Endothelial cell of umbilical vein (primary cell): ENCODE results near the gene CLDN7. TPM values are rescaled to one million over a fixed set of nuclear protein-coding genes. Genes with fewer than 3 reads are reported as not detected.

Source experiments
- BruUV-seq: library from RNA; stranded (reverse); fragments of 400-500 nt; replicated peaks from 2 replicates; lab custom pipeline; 2021; lab: Mats Ljungman, UMichigan
- CTCF ChIA-PET: fragments of 300-600, 350-600 bp; sonication (Branson Sonifier 250); formaldehyde crosslinking; loops from one replicate; lab custom pipeline; 2021; ENCODE audit warnings: antibody characterized with exemption, inconsistent platforms; lab: Charles Lee
- POLR2A ChIA-PET: fragments of 300-600, 350-600 bp; sonication (Branson Sonifier 250); formaldehyde crosslinking; loops from one replicate; lab custom pipeline; 2021; ENCODE audit warnings: antibody characterized with exemption, inconsistent platforms; lab: Charles Lee
- DNase-seq: peaks from one replicate; pipeline ENCODE4 v3.0.0-alpha.2; 2011; ENCODE audit warnings: low read depth, low spot score
- FAIRE-seq: peaks from 2 replicates; lab custom pipeline; 2011; peaks lifted over from hg19 to GRCh38; lab: Jason Lieb, UNC
- H2AFZ ChIP-seq: 2 replicates; pipeline ENCODE4 v1.6.0; 2012; ENCODE audit warnings: low read depth, low read length, control low read depth, inconsistent platforms
- H3K27ac ChIP-seq: 2 replicates; pipeline ENCODE4 v1.5.1; 2011; ENCODE audit warnings: low read depth, mild to moderate bottlenecking, control low read depth, low read length, moderate library complexity; ENCODE audit not compliant: insufficient read depth
- H3K27me3 ChIP-seq, 2 experiments: 2 replicates each; pipeline versions ENCODE4 v1.6.0 to v1.6.1; 2011; ENCODE audit warnings: low read length in 2 of 2, mixed read lengths in 1 of 2; ENCODE audit not compliant: control insufficient read depth in 2 of 2, insufficient read depth in 2 of 2
- H3K36me3 ChIP-seq, 2 experiments: 2 replicates in 1 of 2; 3 replicates in 1 of 2; pipeline ENCODE4 v1.5.1; 2011; ENCODE audit warnings: low read length in 2 of 2, mild to moderate bottlenecking in 1 of 2, moderate library complexity in 1 of 2; ENCODE audit not compliant: control insufficient read depth in 2 of 2, insufficient read depth in 2 of 2; ENCODE audit errors: extremely low read depth in 1 of 2
- H3K4me1 ChIP-seq: 3 replicates; pipeline ENCODE4 v1.5.1; 2011; ENCODE audit warnings: mild to moderate bottlenecking, low read length; ENCODE audit not compliant: control insufficient read depth, insufficient read depth; ENCODE audit errors: extremely low read depth
- H3K4me2 ChIP-seq: 2 replicates; pipeline ENCODE4 v1.6.1; 2011; ENCODE audit warnings: low read length, control low read depth, mixed read lengths; ENCODE audit not compliant: insufficient read depth
- H3K4me3 ChIP-seq, 3 experiments: fragments of 200-600 bp in 1 of 3; sonication (generic), shearing (Covaris generic) in 1 of 3; replicated peaks in 1 of 3; 2 replicates each; pipeline ENCODE4 v1.5.1; 2011 to 2016; ENCODE audit warnings: control low read depth in 3 of 3, low read length in 3 of 3, mild to moderate bottlenecking in 2 of 3, inconsistent platforms in 1 of 3, low read depth in 1 of 3, moderate library complexity in 1 of 3; ENCODE audit not compliant: insufficient read depth in 1 of 3
- H3K79me2 ChIP-seq: 2 replicates; pipeline ENCODE4 v1.6.0; 2012; ENCODE audit warnings: low read length, inconsistent platforms; ENCODE audit not compliant: control insufficient read depth, insufficient read depth
- H3K9ac ChIP-seq: replicated peaks from 2 replicates; pipeline ENCODE3; 2011; ENCODE audit warnings: low read length, control low read depth; ENCODE audit not compliant: insufficient read depth; ENCODE audit errors: extremely low read depth
- H3K9me1 ChIP-seq: replicated peaks from 3 replicates; pipeline ENCODE4 v1.6.0; 2011; ENCODE audit warnings: mild to moderate bottlenecking, low read length; ENCODE audit not compliant: control insufficient read depth, insufficient read depth; ENCODE audit errors: extremely low read depth
- H3K9me3 ChIP-seq: replicated peaks from 2 replicates; pipeline ENCODE4 v1.5.1; 2012; ENCODE audit warnings: low read length, inconsistent platforms; ENCODE audit not compliant: control insufficient read depth, insufficient read depth
- H4K20me1 ChIP-seq: replicated peaks from 2 replicates; pipeline ENCODE3; 2011; ENCODE audit warnings: mild to moderate bottlenecking, low read length; ENCODE audit not compliant: control insufficient read depth, insufficient read depth; ENCODE audit errors: extremely low read depth
- EZH2 ChIP-seq: IDR thresholded peaks from 2 replicates; pipeline ENCODE4 v1.6.1; 2012; ENCODE audit warnings: borderline replicate concordance, low read depth, mild to moderate bottlenecking, moderate library complexity, low read length, inconsistent platforms; ENCODE audit not compliant: severe bottlenecking
- FOS ChIP-seq: IDR thresholded peaks from 2 replicates; pipeline ENCODE4 v1.6.1; 2011; ENCODE audit warnings: mild to moderate bottlenecking, low read length, moderate library complexity, borderline replicate concordance; ENCODE audit not compliant: insufficient read depth
- GATA2 ChIP-seq: IDR thresholded peaks from 2 replicates; pipeline ENCODE4 v1.7.0; 2011; ENCODE audit warnings: low read depth, mild to moderate bottlenecking, moderate library complexity, mixed read lengths, low read length; ENCODE audit not compliant: insufficient read length, insufficient read depth
- MYC ChIP-seq: IDR thresholded peaks from one replicate; pipeline ENCODE4 v1.6.1; 2011; ENCODE audit warnings: mild to moderate bottlenecking, low read depth, low read length
- POLR2A ChIP-seq: IDR thresholded peaks from 2 replicates; pipeline ENCODE4 v1.6.1; 2012; ENCODE audit warnings: low read depth, mild to moderate bottlenecking, control low read depth, low read length
- POLR2AphosphoS5 ChIP-seq: IDR thresholded peaks from 2 replicates; pipeline ENCODE4 v1.6.1; 2012; ENCODE audit warnings: low read depth, mild to moderate bottlenecking, control low read depth, low read length, moderate library complexity; ENCODE audit not compliant: insufficient read depth
- dilution Hi-C: fragments of 300-500 bp; cut with MboI; formaldehyde crosslinking; loops from one replicate; pipeline ENCODE4 v1.15.0; 2019; ENCODE audit warnings: low sequenced_read_pairs; ENCODE audit not compliant: extremely low pct_ligation_motif_present
- intact Hi-C: fragments of 100-400 bp; cut with micrococcal nuclease; formaldehyde crosslinking; loops from one replicate; pipeline ENCODE4 v1.10.0; 2022
- polyA plus RNA-seq, 4 experiments: library from polyadenylated mRNA; depleted of rRNA in 3 of 4; stranded (reverse) in 3 of 4; unstranded in 1 of 4; fragments of >200 nt; gene quantifications; 2 replicates each; pipeline versions ENCODE4 v1.2.1 to v1.2.3, GENCODE V29; 2011 to 2012; ENCODE audit warnings: missing spikeins in 1 of 4
- total RNA-seq: library from RNA; stranded (reverse); gene quantifications from 2 replicates; pipeline ENCODE4 v1.2.3, GENCODE V29; 2021
- TF ChIP-seq, protein P1 (sequence below): IDR thresholded peaks from 2 replicates; pipeline ENCODE4 v1.6.1; 2011; ENCODE audit not compliant: insufficient read depth, insufficient read length
- TF ChIP-seq, protein P2 (sequence below), 2 donors: IDR thresholded peaks; 1 replicate in 1 of 2; 2 replicates in 1 of 2; pipeline ENCODE4 v1.5.1; 2011; ENCODE audit warnings: low read length in 2 of 2, mild to moderate bottlenecking in 2 of 2, moderate library complexity in 2 of 2, control low read depth in 1 of 2, inconsistent platforms in 1 of 2, low read depth in 1 of 2; ENCODE audit not compliant: insufficient read depth in 1 of 2; ENCODE audit errors: extremely low read depth in 1 of 2

The CLDN7 gene
- total and polyA plus RNA-seq, 2 donors (not counting 3 experiments of a cell fraction or from before 2014, with no cell fraction given) = 25.4 to 25.7 TPM

DNA sequence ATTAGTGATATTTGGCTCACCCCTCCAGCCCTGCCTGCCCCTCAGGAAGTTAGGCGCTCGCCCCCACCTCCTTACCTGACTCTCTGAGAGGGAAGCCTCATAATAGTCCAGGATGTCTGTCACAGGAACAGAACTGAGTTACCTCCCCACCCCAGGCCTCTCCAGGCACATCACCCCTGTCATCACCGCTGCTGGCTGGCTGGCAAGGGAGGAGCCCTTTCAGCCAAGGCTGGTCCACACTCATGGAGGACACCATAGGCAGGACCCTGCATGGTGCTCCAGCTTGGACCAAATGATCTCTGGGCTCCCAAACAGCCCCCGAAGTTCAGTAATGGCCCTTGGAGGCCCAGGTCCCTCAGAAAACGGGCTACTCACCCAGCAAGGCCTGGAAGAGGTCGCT lies 44.1 kb downstream of the CLDN7 start:
- no peak for DNase-seq
- Histone ChIP-seq H3K4me2 (no peak overlapping the region), H3K9me1 (no peaks in the 10 kb centered on the region), H3K79me2 (peaks cover 15% of the 10 kb centered on the region), H3K4me3 (no peak overlapping the region), H3K27me3 (no peaks in the 10 kb centered on the region), H3K36me3 (peaks cover 8 to 14% of the 10 kb centered on the region in 2 experiments), H3K9ac (no peak overlapping the region), H3K4me1 (peaks cover 40% of the 10 kb centered on the region), H2AFZ (no peak overlapping the region), H3K27ac (no peak overlapping the region), H4K20me1 (no peaks in the 10 kb centered on the region), H3K9me3 (no peaks in the 10 kb centered on the region)
- intact Hi-C loops = no loop called here
- TF ChIP-seq FOS (no peak), POLR2A (no peak)
- CTCF ChIA-PET = interaction anchor here (4.5 kb wide), 1 partner anchor 79 kb away, joined by 94 read pairs; no protein-coding TSS in a partner anchor
- POLR2A ChIA-PET = interaction anchor here (1.4 kb wide), 1 partner anchor 21 kb away, joined by 4 read pairs; the partner anchor contains the start of gene PHF23
- no TSS peak for BruUV-seq
- FAIRE-seq = no peak
- dilution Hi-C loops = no loop called here

DNA sequence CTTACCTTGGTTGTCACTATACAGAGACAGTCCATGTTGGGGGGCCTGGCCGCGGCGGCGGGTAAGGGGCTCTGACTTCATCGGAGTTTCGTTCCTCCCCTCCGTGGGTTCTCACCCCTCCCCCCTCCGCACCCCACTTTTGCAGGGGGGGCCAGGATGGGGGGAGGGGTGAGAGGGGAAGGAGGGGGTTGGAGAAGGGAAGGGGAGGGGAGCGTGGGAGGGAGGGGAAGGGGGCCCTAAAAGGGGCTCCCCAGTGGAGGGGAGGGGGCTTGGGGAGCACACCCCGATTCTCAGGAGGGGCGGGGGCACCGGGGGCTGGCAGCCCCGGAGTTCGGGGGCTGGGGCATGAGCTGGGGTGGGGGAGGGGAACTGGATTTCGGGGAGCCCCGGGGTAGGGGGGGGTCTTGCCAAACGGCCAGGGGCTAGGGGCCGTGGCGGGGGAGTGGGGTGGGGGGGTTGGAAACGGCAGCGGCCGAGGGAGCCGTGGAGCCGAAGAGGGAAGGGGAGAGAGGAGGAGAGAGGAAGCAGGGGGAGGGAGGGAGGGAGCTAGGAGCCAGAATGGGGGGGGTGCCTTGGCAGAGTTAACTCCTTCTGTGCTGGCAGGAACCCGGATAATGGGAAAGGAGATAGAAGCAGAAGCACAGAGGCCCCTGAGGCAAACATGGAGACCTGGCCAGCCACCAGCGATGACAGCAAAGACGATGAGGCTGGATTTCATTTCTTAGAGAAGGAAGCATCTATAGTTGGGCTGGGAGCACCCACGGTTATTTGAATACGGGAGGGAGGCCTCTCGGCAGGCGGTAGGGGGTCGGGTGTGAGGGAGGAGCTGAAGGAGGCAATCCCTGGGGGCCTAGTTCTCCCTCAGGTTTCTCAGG lies 44.9 kb downstream of the CLDN7 start:
- peak overlapping the region; percentile 46 for H2AFZ ChIP-seq
- H3K27me3 ChIP-seq = no peaks in the 10 kb centered on the region
- peak overlapping the region; percentile 58 for H3K4me2 ChIP-seq
- DNase-seq (peak; percentile 53), FAIRE-seq (peak; percentile 69)
- POLR2A ChIA-PET = interaction anchor here (0.6 to 1.4 kb wide), 3 partner anchors 22 to 196 kb away, joined by 3 to 6 read pairs (median 4); partner anchors contain the start of gene PHF23
- peak overlapping the region; percentile 40 for H3K9ac ChIP-seq
- H3K27ac ChIP-seq = no peak overlapping the region
- BruUV-seq = no TSS peak
- CTCF ChIA-PET = interaction anchor here (0.6 to 1.0 kb wide), 4 partner anchors 17 to 175 kb away, joined by 3 to 4 read pairs (median 3); partner anchors contain the start of gene DVL2
- H3K79me2 ChIP-seq = peaks cover 15% of the 10 kb centered on the region
- no peaks in the 10 kb centered on the region for H3K9me3 ChIP-seq
- H3K4me3 ChIP-seq = peak overlapping the region; percentile 52 to 56 (median 54)
- peaks cover 40% of the 10 kb centered on the region for H3K4me1 ChIP-seq
- intact Hi-C loops = no loop called here
- peaks cover 5 to 6% of the 10 kb centered on the region in 2 experiments for H3K36me3 ChIP-seq
- H4K20me1 ChIP-seq = no peaks in the 10 kb centered on the region
- TF ChIP-seq GATA2 (no peak), EZH2 (no peak), POLR2AphosphoS5 (no peak), MYC (no peak)
- TF ChIP-seq, protein P1, sequence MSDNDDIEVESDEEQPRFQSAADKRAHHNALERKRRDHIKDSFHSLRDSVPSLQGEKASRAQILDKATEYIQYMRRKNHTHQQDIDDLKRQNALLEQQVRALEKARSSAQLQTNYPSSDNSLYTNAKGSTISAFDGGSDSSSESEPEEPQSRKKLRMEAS = no peak
- TF ChIP-seq, protein P2, sequence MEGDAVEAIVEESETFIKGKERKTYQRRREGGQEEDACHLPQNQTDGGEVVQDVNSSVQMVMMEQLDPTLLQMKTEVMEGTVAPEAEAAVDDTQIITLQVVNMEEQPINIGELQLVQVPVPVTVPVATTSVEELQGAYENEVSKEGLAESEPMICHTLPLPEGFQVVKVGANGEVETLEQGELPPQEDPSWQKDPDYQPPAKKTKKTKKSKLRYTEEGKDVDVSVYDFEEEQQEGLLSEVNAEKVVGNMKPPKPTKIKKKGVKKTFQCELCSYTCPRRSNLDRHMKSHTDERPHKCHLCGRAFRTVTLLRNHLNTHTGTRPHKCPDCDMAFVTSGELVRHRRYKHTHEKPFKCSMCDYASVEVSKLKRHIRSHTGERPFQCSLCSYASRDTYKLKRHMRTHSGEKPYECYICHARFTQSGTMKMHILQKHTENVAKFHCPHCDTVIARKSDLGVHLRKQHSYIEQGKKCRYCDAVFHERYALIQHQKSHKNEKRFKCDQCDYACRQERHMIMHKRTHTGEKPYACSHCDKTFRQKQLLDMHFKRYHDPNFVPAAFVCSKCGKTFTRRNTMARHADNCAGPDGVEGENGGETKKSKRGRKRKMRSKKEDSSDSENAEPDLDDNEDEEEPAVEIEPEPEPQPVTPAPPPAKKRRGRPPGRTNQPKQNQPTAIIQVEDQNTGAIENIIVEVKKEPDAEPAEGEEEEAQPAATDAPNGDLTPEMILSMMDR (IDR thresholded peaks at IDR 0.05; ENCODE audit: extremely low read depth in 1 of 2, insufficient read depth in 1 of 2, low read depth in 1 of 2, low read length in 2 of 2) = no peak
- no peaks in the 10 kb centered on the region for H3K9me1 ChIP-seq
- dilution Hi-C loops = no loop called here
